HTR-8/SVneo (cell line): ENCODE measurements around the gene SIGLEC7.
"Not testable (repeated sequence)": the region's sequence is repeated elsewhere in the genome, so short reads cannot be mapped to it uniquely, and the experiment has no call there.

Experiments
- DNase-seq: peaks from one replicate; pipeline ENCODE4 v3.0.0; 2011; ENCODE audit warnings: low spot score, mixed read lengths; ENCODE audit not compliant: insufficient read length
- FAIRE-seq: peaks from 2 replicates; lab custom pipeline; 2011; peaks lifted over from hg19 to GRCh38; lab: Jason Lieb, UNC

SIGLEC7 gene

DNA sequence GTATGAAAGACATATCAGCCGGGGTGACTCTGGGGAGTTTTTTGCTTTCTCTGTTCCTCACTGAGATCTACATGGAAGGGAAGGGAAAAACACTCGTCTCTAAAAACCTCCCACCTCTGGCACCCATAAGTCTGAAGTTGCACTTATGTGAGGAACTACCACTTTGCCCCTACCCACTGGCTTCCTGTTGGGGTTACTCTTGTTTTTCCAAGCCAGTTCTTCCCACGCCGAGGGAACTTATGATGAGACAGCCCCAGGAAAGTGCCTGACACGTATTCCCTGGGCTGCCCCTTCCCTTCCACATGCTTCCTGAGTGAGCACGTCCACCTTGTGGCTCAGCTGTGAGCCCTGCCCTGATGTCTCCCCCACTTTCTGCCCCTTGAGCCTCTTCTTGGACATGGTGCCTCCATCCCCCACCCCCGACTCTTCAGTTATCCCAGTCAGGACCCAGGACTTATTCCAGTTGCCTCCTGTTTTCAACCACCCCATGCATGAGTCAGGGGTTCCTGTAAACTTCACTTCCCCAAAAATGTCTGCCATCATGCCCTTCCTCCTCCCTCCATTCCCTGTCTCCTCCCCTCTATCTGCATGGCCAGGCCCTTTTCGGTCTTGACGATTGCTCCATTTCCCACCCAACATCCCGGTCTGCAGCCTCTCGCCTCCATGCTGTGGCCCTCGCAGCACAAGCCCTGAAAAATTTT is 5.1 kb upstream of the SIGLEC7 start:
- no peak for DNase-seq
- no peak for FAIRE-seq

GRCh38 chr19:51137792-51138425 is 4.2 kb upstream of the SIGLEC7 start:
- DNase-seq, result no peak
- no peak for FAIRE-seq

DNA sequence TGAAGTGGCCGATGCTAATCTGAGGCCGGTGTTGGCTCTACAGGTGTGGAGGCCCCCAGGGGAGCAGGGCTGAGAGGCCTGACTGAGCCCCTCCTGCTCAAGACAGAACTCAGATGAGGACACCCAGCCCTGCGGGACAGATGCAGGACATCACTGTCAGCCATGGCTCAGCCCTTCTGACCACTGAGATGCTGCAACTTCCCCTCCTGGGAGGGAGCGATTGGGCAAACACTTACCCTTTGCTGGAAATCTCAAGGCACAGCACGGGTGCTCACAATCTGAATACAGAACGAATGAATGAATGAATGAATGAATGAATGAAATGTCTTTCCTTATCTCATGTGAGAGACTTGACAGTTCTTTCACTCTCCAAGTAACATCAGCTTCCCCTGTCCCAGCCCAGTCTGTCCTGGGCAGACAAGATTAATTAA is 3.5 kb upstream of the SIGLEC7 start:
- DNase-seq, result no peak
- no peak for FAIRE-seq

DNA sequence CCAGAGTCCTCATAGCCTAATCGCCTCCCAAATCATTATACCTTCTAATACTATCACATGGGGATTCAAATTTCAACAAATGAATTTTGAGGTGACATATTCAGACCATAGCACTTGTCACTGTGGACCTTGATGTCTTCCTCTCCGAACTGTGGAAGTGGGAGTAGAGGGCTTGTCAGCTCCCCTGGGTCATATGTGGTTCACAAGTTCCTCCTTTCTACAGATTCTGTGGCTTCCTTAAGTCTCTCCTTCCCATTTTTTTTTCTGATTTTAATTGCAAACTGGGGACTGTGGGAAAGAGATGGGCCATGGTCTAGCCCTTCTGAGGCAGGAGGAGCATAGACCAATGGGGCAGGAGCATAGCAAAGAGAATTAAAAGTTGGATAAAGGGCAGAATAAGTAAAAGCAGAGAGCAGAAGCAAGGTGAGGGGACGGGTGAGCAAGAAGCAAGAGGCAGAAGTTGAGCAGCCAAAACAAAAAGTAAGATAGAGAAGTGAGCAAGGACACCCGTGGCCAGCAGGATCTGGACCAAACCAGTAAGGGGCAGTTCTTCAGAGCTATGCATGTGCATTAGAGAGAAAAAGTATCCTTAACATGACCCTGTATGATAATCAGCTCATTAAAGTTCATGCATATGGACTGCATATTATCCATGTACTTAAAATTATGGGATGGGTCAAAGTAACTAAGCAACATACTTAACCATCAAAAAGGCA is 2.6 kb upstream of the SIGLEC7 start:
- FAIRE-seq (no peak), DNase-seq (no peak)

- DNase-seq (no peak), FAIRE-seq (no peak)
Observed at GRCh38 chr19:51140441-51140840, 1.7 kb upstream of the SIGLEC7 start.

DNA sequence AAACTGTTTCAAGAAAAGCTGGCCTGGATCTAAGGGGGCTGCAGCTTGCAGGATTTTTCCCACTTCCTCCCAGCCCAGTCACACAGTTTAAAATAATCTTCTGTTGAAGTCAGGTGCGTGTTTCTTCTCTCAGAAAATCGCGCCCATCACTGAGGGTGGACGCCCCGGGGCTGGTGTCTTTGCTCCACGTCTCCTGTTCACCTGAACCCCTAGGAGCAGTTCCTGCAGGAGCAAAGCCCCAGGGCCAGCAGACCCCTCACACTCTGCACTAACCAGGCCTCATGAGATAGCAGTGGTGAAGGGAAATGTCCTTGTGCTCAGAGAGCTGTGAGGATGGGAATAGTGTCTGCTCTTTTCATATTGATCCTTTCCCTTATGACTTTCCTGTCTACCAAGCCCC is 920 bp upstream of the SIGLEC7 start:
- no peak for FAIRE-seq

GRCh38 chr19:51142809-51143475 is 841 bp downstream of the SIGLEC7 start:
- not testable (repeated sequence) for DNase-seq
- FAIRE-seq, result peak; percentile 88

More for the DNA sequence above, 920 bp upstream of the SIGLEC7 start:
- DNase-seq, result no peak

DNA sequence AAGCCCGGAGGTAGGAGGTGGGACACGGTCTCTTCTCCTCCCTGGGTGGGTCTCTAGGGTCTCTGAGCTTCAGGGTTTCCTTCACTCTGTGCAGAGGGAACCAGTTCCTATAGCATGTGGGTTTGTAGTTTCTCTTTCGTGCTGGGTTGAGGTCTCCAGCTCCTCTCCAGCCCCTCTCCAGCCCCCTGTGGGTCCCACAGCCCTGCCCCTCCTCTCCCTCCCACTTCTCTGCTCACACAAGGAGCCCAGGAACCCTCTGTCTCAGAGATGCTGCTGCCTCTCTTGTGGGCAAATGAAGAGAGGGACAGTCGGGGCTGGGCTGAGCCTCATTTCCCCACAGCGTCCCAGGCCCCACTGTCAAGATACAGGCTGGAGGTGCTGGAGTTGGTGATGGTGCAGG is 1.4 kb downstream of the SIGLEC7 start:
- no peak for FAIRE-seq
- DNase-seq, result no peak

GRCh38 chr19:51144482-51145045 is 2.5 kb downstream of the SIGLEC7 start:
- no peak for DNase-seq
- no peak for FAIRE-seq

DNA sequence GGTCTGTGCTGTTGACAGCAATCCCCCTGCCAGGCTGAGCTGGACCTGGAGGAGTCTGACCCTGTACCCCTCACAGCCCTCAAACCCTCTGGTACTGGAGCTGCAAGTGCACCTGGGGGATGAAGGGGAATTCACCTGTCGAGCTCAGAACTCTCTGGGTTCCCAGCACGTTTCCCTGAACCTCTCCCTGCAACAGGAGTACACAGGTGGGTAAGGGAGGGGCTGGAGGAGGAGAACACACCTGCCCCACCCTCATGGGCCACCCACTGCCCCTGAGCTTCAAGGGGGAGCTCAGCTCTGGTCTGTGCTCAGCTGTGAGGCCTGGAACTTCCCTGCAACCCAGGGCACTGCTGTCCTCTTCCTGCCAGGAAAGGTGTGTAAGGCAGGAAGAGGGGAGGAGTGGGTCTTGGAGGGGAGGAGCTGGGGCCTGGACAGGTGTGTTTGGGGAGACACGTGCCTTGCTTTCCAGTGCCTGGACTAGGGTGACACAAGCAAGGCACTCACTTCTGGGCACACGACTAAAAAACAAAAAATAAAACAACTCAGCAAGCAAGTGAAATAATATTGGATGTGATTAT is 3.9 kb downstream of the SIGLEC7 start:
- DNase-seq (no peak), FAIRE-seq (no peak)

DNA sequence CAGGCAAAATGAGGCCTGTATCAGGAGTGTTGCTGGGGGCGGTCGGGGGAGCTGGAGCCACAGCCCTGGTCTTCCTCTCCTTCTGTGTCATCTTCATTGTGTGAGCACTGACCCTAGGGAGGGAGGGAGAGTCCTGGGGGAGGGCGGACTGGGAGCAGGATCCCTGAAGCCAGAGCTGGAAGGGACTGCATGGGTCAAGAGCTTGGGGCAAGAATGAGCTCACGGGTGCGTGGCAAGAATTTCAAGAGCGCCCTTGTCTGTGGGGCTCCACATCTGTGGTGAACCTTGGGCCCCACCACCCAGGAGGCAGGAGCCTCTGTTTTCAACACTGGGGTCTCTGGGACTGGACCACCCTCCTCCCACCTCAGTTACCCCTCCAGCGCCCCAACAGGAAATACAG is 4.7 kb downstream of the SIGLEC7 start:
- DNase-seq (no peak), FAIRE-seq (no peak)

DNA sequence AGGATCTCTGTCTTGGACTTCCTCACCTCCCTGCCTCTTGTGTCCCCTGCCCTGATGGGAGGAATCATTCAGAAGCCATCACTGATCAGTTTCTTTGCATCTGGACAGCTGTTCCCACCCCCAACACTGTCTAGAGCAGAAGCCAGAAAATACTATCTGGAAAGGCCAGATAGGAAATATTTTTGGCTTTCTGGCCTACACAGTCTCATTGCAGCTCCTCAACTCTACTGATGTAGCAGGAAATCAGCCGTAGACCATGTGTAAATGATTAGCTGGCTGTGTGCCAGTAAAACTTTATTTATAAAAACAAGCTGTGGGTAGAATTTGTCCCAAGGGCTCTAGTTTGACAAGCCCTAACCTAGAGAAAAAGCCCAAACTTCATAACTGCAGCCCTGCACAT is 5.6 kb downstream of the SIGLEC7 start:
- DNase-seq (no peak), FAIRE-seq (no peak)

DNA sequence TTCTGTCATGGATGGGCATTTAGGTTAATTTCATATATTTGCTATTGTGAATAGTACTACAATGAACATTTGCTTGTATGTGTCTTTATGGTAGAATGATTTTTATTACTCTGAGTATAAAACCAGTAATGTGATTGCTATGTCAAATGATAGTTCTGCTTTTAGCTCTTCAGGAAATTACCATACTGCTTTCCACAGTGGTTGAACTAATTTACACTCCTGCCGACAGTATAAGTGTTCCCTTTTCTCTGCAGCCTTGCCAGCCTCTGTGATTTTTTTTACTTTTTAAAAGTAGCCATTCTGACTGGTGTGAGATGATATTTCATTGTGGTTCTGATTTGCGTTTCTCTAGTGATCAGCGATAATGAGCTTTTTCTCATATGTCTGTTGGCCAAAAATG is 6.5 kb downstream of the SIGLEC7 start:
- no peak for DNase-seq
- no peak for FAIRE-seq

GRCh38 chr19:51150627-51151026 is 8.5 kb downstream of the SIGLEC7 start:
- no peak for DNase-seq
- FAIRE-seq, result no peak

DNA sequence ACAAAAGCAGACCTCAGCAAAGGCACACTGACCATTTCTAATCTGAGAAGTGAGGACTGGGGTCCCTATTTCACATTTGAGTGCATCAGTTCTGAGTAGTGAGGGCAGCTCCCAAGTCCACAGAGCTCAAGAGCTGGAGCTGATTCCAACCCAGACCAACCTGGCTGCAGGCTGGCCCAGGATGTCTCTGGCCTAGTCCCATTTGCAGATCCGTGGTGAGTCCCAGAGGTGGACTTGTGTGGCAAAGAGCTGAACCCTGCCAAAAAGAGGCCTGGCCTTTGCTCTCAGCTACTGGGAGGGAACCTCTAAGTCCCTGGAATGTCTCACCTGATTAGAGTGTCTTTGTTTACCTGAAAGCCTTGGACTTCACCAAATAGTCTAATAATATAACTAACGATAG is 14.6 kb downstream of the SIGLEC7 start:
- FAIRE-seq (no peak), DNase-seq (no peak)

DNA sequence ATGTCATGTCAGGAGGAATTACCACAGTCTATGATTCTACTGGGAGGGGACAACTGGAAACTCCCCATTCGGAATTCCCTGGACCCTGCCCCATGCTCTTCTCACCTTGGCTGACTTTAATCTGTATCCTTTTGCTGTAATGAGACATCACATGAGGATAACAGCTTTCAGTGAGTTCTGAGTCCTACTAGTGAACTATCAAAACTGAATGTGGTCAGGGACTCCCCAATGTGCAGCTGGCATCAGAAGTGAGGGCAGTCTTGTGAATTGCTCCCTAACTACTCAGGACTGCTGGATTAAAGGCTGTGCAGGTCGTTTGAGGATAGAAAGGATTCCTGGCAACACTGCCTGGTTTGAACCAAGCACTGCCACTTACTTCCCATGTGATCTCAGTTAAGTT is 15.2 kb downstream of the SIGLEC7 start:
- no peak for DNase-seq
- FAIRE-seq, result no peak

DNA sequence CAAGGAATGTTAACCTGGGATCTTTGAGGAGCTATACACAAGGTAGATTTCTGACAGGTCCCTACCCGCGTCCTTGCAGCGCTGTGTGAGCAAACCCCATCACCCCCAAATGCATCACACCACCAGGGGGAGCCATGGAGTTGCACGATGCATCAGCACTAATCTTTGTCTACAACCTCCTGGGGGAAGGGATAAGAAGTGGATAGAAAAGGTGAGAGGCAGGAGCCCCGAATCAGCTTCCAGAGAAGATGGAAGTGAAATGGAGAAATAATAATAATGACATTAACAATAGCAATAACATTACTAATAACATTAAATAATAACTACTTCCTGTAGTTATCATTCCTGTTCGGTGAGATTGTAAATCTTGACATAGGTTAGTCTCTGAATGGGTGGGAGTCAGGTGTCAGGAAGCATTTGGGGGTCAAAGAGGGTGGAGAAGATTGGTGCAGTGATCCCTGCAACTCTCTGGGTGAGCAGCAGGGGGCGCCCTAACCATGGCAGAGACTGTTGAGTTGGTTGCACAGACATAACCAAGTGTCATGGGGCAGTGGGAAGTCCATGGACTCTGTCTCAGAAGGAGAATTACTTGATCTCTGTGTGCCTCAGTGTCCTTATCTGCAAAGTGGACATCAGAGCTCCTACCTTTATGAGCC is 16.5 kb downstream of the SIGLEC7 start:
- FAIRE-seq, result peak; percentile 13
- peak; percentile 28 for DNase-seq

DNA sequence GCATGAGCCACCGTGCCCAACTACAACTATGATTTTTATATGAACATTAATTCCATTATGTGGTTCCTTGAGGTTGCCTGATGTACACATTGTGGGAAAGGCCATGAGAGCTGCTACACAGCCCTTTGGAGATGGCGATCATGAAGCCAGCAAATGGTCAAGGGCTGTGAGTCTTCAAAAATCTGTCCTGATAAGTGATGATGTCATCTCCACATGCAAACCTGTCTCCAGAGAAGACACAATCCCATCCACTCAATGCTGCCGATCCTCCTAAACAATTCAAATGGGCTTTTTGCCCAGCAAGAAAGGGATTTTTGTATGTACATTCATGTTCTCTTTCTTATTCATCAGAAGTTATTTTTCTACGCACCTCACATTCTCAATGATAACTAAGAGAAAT is 17.6 kb downstream of the SIGLEC7 start:
- FAIRE-seq, result no peak
- DNase-seq, result no peak

DNA sequence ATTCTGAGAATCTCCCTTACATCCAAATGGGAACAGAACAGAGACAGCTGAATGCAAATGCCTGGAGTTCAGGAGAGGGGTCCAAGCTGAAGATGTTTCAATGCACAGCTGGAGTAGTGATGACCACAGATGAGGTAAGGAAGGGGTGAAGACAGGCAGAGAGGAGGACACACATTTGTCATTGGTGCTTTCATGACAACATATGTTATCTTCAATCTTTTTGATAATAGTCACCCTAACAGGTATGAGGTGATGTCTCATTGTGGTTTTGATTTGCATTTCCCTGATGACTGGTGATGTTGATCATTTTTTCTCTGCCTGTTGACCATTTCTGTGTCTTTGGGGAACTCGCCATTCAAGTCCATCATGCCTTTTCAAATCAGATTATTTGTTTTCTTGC is 19.2 kb downstream of the SIGLEC7 start:
- FAIRE-seq (no peak), DNase-seq (no peak)
